Thyroid gland (tissue), 4 donors: Measurements from ENCODE around the gene MS4A10. TPM values are rescaled to one million over a fixed set of nuclear protein-coding genes. Genes with fewer than 3 reads are reported as not detected.
"Not testable (repeated sequence)": the region's sequence is repeated elsewhere in the genome, so short reads cannot be mapped to it uniquely, and the experiment has no call there.

Source experiments
- DNase-seq, 2 donors: peaks; one replicate each; pipeline ENCODE4 v3.0.0-alpha.2; 2019
- H3K27ac ChIP-seq, 3 donors: fragments of 200-600 bp; sonication (generic); 1 replicate in 2 of 3; 2 replicates in 1 of 3; pipeline ENCODE4 v1.5.1; 2016 to 2019; ENCODE audit warnings: mild to moderate bottlenecking in 1 of 3, moderate library complexity in 1 of 3
- H3K27me3 ChIP-seq: fragments of 200-600 bp; sonication (generic); one replicate; pipeline ENCODE4 v1.5.1; 2019
- H3K36me3 ChIP-seq, 2 donors: fragments of 200-600 bp; sonication (generic); one replicate each; pipeline ENCODE4 v1.5.1; 2016 to 2019
- H3K4me1 ChIP-seq, 2 donors: fragments of 200-600 bp; sonication (generic); one replicate each; pipeline ENCODE4 v1.5.1; 2017 to 2019
- H3K4me3 ChIP-seq, 3 donors: fragments of 200-600 bp; sonication (generic); replicated peaks in 1 of 3; 1 replicate in 2 of 3; 2 replicates in 1 of 3; pipeline ENCODE4 v1.5.1; 2016; ENCODE audit warnings: mild to moderate bottlenecking in 1 of 3
- H3K9me3 ChIP-seq: fragments of 200-600 bp; sonication (generic); one replicate; pipeline ENCODE4 v1.5.1; 2017
- POLR2A ChIP-seq, 2 donors: fragments of 450-650 bp; IDR thresholded peaks; one replicate each; pipeline ENCODE4 v1.6.1; 2017; ENCODE audit warnings: antibody characterized with exemption in 2 of 2, mild to moderate bottlenecking in 2 of 2, moderate library complexity in 1 of 2
- WGBS, 2 donors: methylation state at CpG; one replicate each; pipeline ENCODE4 v1.1.5; 2017; 5-methylcytosine and 5-hydroxymethylcytosine counted together
- intact Hi-C: fragments of 100-400 bp; cut with DNase I; formaldehyde crosslinking; loops from one replicate; pipeline ENCODE4 v1.15.1; 2023
- total RNA-seq, 4 donors: library from RNA; depleted of rRNA; stranded (reverse); fragments of >200 nt; gene quantifications; one replicate each; pipeline ENCODE4 v1.2.3, GENCODE V29; 2016
- TF ChIP-seq, protein P1 (sequence below), 6 experiments: fragments of 200-600 bp in 3 of 6; fragments of 450-650 bp in 3 of 6; sonication (generic) in 3 of 6; IDR thresholded peaks; one replicate each; pipeline ENCODE4 v1.5.1; 2016 to 2019; ENCODE audit warnings: antibody characterized with exemption in 6 of 6, mild to moderate bottlenecking in 2 of 6, inconsistent platforms in 1 of 6, moderate library complexity in 1 of 6

Gene MS4A10
- total RNA-seq, 4 donors from 2014 or later, result not detected

DNA sequence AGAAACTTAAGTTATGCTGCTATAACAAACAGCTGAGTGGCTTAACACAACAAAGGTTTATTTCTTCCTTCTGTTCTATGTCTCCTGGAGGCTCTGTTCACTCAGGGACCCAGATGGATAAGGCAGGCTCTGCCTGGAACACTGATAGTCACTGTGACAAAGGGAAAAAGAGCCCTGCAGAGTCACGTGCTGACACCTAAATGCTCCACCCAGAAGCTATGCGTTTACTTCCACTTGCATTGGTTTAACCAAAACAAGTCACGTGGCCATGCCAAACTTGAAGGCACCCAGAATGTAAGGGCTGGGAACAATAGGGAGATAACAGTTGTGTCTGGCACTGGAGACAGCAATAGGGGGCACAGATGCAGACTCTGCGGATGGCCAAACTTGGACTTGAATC is 31.8 kb upstream of the MS4A10 start:
- Histone ChIP-seq H3K27me3 (no peaks in the 10 kb centered on the region), H3K27ac (no peak overlapping the region), H3K9me3 (no peaks in the 10 kb centered on the region), H3K4me1 (no peaks in the 10 kb centered on the region), H3K36me3 (no peaks in the 10 kb centered on the region), H3K4me3 (no peak overlapping the region)
- DNase-seq, result no peak
- intact Hi-C loops, result no loop called here
- TF ChIP-seq, protein P1, sequence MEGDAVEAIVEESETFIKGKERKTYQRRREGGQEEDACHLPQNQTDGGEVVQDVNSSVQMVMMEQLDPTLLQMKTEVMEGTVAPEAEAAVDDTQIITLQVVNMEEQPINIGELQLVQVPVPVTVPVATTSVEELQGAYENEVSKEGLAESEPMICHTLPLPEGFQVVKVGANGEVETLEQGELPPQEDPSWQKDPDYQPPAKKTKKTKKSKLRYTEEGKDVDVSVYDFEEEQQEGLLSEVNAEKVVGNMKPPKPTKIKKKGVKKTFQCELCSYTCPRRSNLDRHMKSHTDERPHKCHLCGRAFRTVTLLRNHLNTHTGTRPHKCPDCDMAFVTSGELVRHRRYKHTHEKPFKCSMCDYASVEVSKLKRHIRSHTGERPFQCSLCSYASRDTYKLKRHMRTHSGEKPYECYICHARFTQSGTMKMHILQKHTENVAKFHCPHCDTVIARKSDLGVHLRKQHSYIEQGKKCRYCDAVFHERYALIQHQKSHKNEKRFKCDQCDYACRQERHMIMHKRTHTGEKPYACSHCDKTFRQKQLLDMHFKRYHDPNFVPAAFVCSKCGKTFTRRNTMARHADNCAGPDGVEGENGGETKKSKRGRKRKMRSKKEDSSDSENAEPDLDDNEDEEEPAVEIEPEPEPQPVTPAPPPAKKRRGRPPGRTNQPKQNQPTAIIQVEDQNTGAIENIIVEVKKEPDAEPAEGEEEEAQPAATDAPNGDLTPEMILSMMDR (IDR thresholded peaks at IDR 0.05), result no peak
- TF ChIP-seq POLR2A (IDR thresholded peaks at IDR 0.05), result no peak
- WGBS, 2 donors, result 54 to 69% methylated on average over 4 of the region's 4 CpGs

DNA sequence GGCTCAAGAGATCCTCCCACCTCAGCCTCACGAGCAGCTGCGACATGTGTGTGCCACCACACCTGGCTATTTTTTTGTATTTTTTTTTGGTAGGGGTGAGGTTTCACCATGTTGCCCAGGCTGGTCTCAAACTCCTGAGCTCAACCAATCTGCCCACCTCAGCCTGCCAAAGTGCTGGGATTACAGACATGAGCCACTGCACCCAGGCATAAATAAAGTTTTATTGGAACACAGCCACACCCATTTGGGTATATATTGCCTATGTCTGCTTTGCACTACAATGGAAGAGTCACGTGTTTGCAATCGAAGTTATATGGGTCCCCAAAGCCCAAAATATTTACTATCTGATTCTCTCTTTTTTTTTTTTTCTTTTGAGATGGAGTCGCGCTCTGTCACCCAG is 30.2 kb upstream of the MS4A10 start:
- no peak overlapping the region for H3K27ac ChIP-seq
- 92 to 94% methylated on average over 6 of the region's 6 CpGs for WGBS, 2 donors
- H3K4me3 ChIP-seq, result no peak overlapping the region
- TF ChIP-seq, protein P1 (IDR thresholded peaks at IDR 0.05), result no peak
- no peak for TF ChIP-seq POLR2A (IDR thresholded peaks at IDR 0.05)
- DNase-seq, result no peak
- no peaks in the 10 kb centered on the region for H3K9me3 ChIP-seq
- intact Hi-C loops, result no loop called here
- no peaks in the 10 kb centered on the region for H3K36me3 ChIP-seq
- no peaks in the 10 kb centered on the region for H3K27me3 ChIP-seq
- no peaks in the 10 kb centered on the region for H3K4me1 ChIP-seq

DNA sequence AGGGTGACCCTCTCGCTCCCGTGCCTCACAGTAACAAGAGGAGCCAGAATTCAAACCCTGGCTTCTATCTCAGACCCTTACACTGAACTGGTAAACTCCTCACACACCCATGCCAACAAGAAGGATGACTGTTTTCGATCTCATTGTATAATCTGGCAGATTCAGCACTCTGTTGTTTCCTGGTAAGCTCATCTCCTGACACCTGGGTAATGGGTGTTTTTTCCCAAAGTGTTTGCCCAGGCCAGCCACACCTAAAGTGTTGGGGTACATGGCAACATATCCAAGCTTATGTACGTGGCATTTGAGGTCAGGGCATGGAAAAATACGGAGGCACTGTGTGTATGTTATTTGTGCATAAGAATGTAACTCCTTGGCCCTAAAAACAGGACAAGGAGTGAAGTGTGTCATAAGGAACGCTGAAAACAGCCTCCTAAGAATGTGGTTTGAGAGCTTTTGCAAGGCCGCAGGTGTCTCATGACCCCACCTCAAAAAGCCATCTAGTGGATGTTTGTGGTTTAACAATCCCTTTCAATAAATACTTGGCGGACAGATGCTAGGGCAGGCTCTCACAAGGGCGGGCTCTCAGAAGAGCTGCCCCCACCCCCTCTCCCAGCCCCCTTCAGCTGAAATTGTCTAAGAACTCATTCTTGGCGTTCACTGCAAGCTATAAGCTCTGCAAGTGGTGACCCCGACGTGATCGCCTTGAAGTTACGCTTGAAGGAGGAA is 28.7 kb upstream of the MS4A10 start, which contains the start of gene MS4A15:
Gene MS4A15, plus strand, starts transcription at position 561 of the 726 bp plus-strand sequence. CDS start 6,867 bp downstream, outside the sequence.
- no peak within 1 kb of the TSS for H3K4me3 ChIP-seq
- 56 to 59% methylated on average over 14 of the region's 14 CpGs for WGBS, 2 donors
- no peak within 1 kb of the TSS for H3K27ac ChIP-seq
- no peaks in the 10 kb centered on the region for H3K9me3 ChIP-seq
- no peaks in the 10 kb centered on the region for H3K36me3 ChIP-seq
- no peak for TF ChIP-seq POLR2A (IDR thresholded peaks at IDR 0.05)
- TF ChIP-seq, protein P1 (IDR thresholded peaks at IDR 0.05), result peak in 2 of 6 experiments; percentile 16 to 36
- H3K27me3 ChIP-seq, result no peaks in the 10 kb centered on the region
- DNase-seq, result no peak
- no peaks in the 10 kb centered on the region for H3K4me1 ChIP-seq
- intact Hi-C loops, result no loop called here

DNA sequence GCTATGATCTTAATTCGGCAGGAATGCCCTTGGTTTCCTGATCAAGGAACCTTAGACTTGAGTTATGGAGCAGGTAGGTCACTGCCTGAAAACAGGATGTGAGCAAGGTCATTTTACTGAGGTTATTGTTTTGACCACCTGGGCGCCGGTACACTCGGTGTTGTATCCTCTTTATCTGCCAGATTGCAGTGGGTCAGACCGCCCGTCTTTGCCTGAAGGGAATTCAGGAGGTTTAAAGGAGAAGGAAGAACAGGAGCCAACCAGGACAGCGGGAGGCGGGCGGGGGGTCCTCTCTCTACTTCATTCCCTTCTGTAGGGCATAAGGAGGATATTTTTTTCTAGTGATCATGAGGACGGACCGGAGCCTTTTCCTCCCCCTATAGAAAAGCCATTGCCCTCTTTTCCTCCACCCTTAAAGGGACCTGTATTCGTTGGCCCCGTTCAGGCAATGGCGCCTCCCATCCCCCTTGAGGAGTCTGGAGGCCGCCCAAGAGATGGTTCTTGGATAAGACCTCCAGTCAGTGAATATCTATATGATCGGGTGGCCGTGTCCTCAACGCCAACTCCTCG is 27.8 kb upstream of the MS4A10 start:
- TF ChIP-seq POLR2A (IDR thresholded peaks at IDR 0.05), result no peak
- TF ChIP-seq, protein P1 (IDR thresholded peaks at IDR 0.05), result no peak
- no peaks in the 10 kb centered on the region for H3K9me3 ChIP-seq
- no peak for DNase-seq
- H3K27me3 ChIP-seq, result no peaks in the 10 kb centered on the region
- no peak overlapping the region for H3K27ac ChIP-seq
- 90 to 92% methylated on average over 19 of the region's 19 CpGs for WGBS, 2 donors
- H3K36me3 ChIP-seq, result no peaks in the 10 kb centered on the region
- no peak overlapping the region for H3K4me3 ChIP-seq
- H3K4me1 ChIP-seq, result no peaks in the 10 kb centered on the region
- intact Hi-C loops, result no loop called here

DNA sequence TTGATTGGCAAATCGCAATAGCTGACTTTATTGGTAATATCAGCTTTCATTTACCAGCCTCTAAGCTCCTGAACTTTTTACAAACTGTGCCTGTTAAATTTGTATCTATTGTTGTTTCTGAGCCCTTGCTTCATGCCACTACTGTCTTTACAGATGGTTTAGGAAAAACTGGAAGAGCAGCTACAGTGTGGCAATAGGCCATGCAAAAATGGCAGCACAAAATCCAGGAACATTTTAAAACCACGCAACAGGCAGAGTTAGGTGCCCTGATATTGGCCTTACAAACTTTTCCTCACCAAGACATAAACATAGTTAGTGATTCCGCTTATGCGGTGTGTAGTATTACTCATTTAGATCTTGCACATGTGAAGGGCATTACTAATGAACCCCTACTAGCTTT is 26.5 kb upstream of the MS4A10 start:
- H3K4me3 ChIP-seq, intact Hi-C loops: not testable (repeated sequence)

DNA sequence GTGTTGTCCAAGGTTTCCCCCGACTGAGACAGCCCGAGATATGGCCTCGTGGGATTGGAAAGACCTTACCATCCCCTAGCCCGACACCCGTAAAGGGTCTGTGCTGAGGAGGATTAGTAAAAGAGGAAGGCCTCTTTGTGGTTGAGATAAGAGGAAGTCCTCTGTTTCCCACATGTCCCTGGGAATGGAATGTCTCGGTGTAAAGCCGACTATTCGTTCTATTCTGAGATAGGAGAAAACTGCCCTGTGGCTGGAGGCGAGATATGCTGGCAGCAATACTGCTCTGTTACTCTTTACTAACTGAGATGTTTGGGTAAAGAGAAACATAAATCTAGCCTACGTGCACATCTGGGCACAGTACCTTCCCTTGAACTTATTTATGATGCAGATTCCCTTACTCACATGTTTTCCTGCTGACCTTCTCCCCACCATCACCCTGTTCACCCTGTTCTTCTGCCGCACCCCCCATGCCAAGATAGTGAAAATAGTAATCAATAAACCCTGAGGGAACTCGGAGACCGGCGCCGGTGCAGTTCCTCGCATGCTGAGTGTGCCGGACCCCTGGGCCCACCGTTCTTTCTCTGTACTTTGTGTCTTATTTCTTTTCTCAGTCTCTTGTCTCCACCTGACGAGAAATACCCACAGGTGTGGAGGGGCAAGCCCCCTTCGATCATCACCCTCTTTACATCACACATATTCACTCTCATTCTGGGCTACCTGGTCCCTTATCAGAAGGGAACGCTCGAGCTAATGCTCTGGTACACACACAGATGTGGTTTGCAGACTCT is 25.5 kb upstream of the MS4A10 start:
- 79 to 86% methylated on average over 22 of the region's 22 CpGs for WGBS, 2 donors
- H3K36me3 ChIP-seq, intact Hi-C loops, H3K27me3 ChIP-seq, H3K9me3 ChIP-seq, H3K4me3 ChIP-seq, H3K4me1 ChIP-seq, DNase-seq, H3K27ac ChIP-seq: not testable (repeated sequence)

More for the DNA sequence above, 26.5 kb upstream of the MS4A10 start:
- not testable (repeated sequence) for H3K9me3 ChIP-seq, H3K27ac ChIP-seq, H3K4me1 ChIP-seq, H3K27me3 ChIP-seq, H3K36me3 ChIP-seq, DNase-seq
- 96 to 97% methylated on average over 4 of the region's 4 CpGs for WGBS, 2 donors
